AG04450 (cell line): Measurements from ENCODE around the gene FUNDC2. TPM values are rescaled to one million over a fixed set of nuclear protein-coding genes. Genes with fewer than 3 reads are reported as not detected.
"Not testable (repeated sequence)": the region's sequence is repeated elsewhere in the genome, so short reads cannot be mapped to it uniquely, and the experiment has no call there.

Experiments used
- CTCF ChIA-PET: fragments of 300-600, 350-600 bp; formaldehyde crosslinking; extraction: SDS; loops from one replicate; lab custom pipeline; 2022; ENCODE audit warnings: antibody characterized with exemption, inconsistent platforms; lab: Charles Lee
- POLR2A ChIA-PET: fragments of 350-600 bp; formaldehyde crosslinking; extraction: SDS; loops from one replicate; lab custom pipeline; 2021; ENCODE audit warnings: antibody characterized with exemption, inconsistent platforms; lab: Yijun Ruan, JAX
- DNase-seq: peaks from one replicate; pipeline ENCODE4 v3.0.0-alpha.2; 2011; ENCODE audit warnings: low read depth, low spot score
- H3K27ac ChIP-seq: one replicate; pipeline ENCODE4 v1.5.1; 2012; ENCODE audit warnings: low read depth, low read length, control low read depth
- H3K27me3 ChIP-seq: one replicate; pipeline ENCODE4 v1.6.0; 2012; ENCODE audit warnings: low read length; ENCODE audit not compliant: control insufficient read depth, insufficient read depth
- H3K4me3 ChIP-seq: 2 replicates; pipeline ENCODE4 v1.5.1; 2011; ENCODE audit warnings: mild to moderate bottlenecking, low read depth, low read length, control low read depth
- H3K9me3 ChIP-seq: 2 replicates; pipeline ENCODE4 v1.5.1; 2012; ENCODE audit warnings: low read length; ENCODE audit not compliant: control insufficient read depth, insufficient read depth
- CTCF ChIP-seq: IDR thresholded peaks from 2 replicates; pipeline ENCODE4 v1.5.1; 2011; ENCODE audit warnings: low read depth, low read length, control low read depth, inconsistent platforms
- polyA plus RNA-seq: library from polyadenylated mRNA; depleted of rRNA; stranded (reverse); fragments of >200 nt; gene quantifications from 2 replicates; pipeline ENCODE4 v1.2.3, GENCODE V29; 2011

The FUNDC2 gene
- polyA plus RNA-seq, 1 experiment = 93.0 TPM

- POLR2A ChIA-PET, CTCF ChIA-PET: not testable (repeated sequence)
Observed at GRCh38 chrX:155008578-155008977, 18.1 kb upstream of the FUNDC2 start.

GRCh38 chrX:155009994-155010472 is 16.6 kb upstream of the FUNDC2 start:
- Histone ChIP-seq H3K27me3 (no peaks in the 10 kb centered on the region), H3K9me3 (no peaks in the 10 kb centered on the region), H3K4me3 (no peak overlapping the region), H3K27ac (no peak overlapping the region)
- POLR2A ChIA-PET = no interaction called here
- CTCF ChIA-PET = no interaction called here
- no peak for DNase-seq
- TF ChIP-seq CTCF = no peak

More at GRCh38 chrX:155008578-155008977, 18.1 kb upstream of the FUNDC2 start:
- not testable (repeated sequence) for H3K27me3 ChIP-seq, H3K9me3 ChIP-seq, H3K4me3 ChIP-seq, H3K27ac ChIP-seq, DNase-seq

- CTCF ChIA-PET = no interaction called here
- DNase-seq = no peak
- no peak for TF ChIP-seq CTCF
- H3K9me3 ChIP-seq = no peaks in the 10 kb centered on the region
- H3K4me3 ChIP-seq = no peak overlapping the region
- peaks cover 6% of the 10 kb centered on the region for H3K27me3 ChIP-seq
- no peak overlapping the region for H3K27ac ChIP-seq
- POLR2A ChIA-PET = no interaction called here
Observed at GRCh38 chrX:155020591-155020990, 6.1 kb upstream of the FUNDC2 start.

- no peak for TF ChIP-seq CTCF
- no peak for DNase-seq
- Histone ChIP-seq H3K9me3 (no peaks in the 10 kb centered on the region), H3K27me3 (peaks cover 6% of the 10 kb centered on the region), H3K4me3 (no peak within 1 kb of the TSS), H3K27ac (no peak within 1 kb of the TSS)
- ChIA-PET CTCF (no interaction called here), POLR2A (no interaction called here)
Observed at GRCh38 chrX:155022585-155022984, 4.1 kb upstream of the FUNDC2 start, which contains the start of gene F8. Gene F8, minus strand, starts transcription at chrX:155022723. Its CDS starts 171 bp downstream, at chrX:155022552.

GRCh38 chrX:155023907-155024833 is 2.5 kb upstream of the FUNDC2 start:
- no peak overlapping the region for H3K27ac ChIP-seq
- H3K27me3 ChIP-seq = peaks cover 6% of the 10 kb centered on the region
- ChIA-PET CTCF (interaction anchor here (1.0 kb wide), 1 partner anchor 62 kb away, joined by 3 read pairs; no protein-coding TSS in a partner anchor), POLR2A (no interaction called here)
- no peak for DNase-seq
- TF ChIP-seq CTCF = no peak
- no peak overlapping the region for H3K4me3 ChIP-seq
- H3K9me3 ChIP-seq = no peaks in the 10 kb centered on the region
